CD4-positive, alpha-beta T cell (primary cell): ENCODE data around the gene ABLIM2. TPM values are rescaled to one million over a fixed set of nuclear protein-coding genes. Genes with fewer than 3 reads are reported as not detected.

Experiments used
- ATAC-seq: fragments of 200-7000 bp; cut with Tn5 transposase; one replicate; pipeline ENCODE4 v1.10.0; 2022; ENCODE audit warnings: mild to moderate bottlenecking; ENCODE audit not compliant: poor library complexity
- CTCF ChIA-PET: fragments of 350-600 bp; sonication (Branson Sonifier 250); formaldehyde crosslinking; loops from one replicate; lab custom pipeline; 2021; ENCODE audit warnings: antibody characterized with exemption, inconsistent platforms; lab: Charles Lee
- POLR2A ChIA-PET: fragments of 350-600 bp; sonication (Branson Sonifier 250); formaldehyde crosslinking; loops from one replicate; lab custom pipeline; 2021; ENCODE audit warnings: antibody characterized with exemption, inconsistent platforms; lab: Charles Lee
- DNase-seq, 14 experiments: peaks; one replicate each; pipeline ENCODE4 v3.0.0-alpha.2; 2013 to 2020; ENCODE audit warnings: mixed read lengths in 2 of 14
- H3K27ac ChIP-seq, 2 donors: one replicate each; pipeline versions ENCODE4 v1.5.1 to v1.7.0; 2013; ENCODE audit warnings: low read length in 2 of 2, low read depth in 1 of 2, mild to moderate bottlenecking in 1 of 2
- H3K27me3 ChIP-seq, 2 experiments: 1 replicate in 1 of 2; 2 replicates in 1 of 2; pipeline versions ENCODE4 v1.6.1 to v1.7.0; 2013; ENCODE audit warnings: low read length in 2 of 2, control low read depth in 1 of 2, mild to moderate bottlenecking in 1 of 2, moderate library complexity in 1 of 2; ENCODE audit not compliant: insufficient read depth in 2 of 2, control insufficient read depth in 1 of 2
- H3K36me3 ChIP-seq: one replicate; pipeline ENCODE4 v1.6.1; 2013; ENCODE audit warnings: low read length, control low read depth; ENCODE audit not compliant: insufficient read depth
- H3K4me1 ChIP-seq: one replicate; pipeline ENCODE4 v1.6.1; 2013; ENCODE audit warnings: low read length, control low read depth; ENCODE audit not compliant: insufficient read depth
- H3K4me3 ChIP-seq: one replicate; pipeline ENCODE4 v1.5.1; 2013; ENCODE audit warnings: mild to moderate bottlenecking, low read length, moderate library complexity
- H3K9me3 ChIP-seq, 2 experiments: 1 replicate in 1 of 2; 2 replicates in 1 of 2; pipeline versions ENCODE4 v1.6.1 to v1.7.0; 2013; ENCODE audit warnings: low read length in 2 of 2, mild to moderate bottlenecking in 2 of 2, control low read depth in 1 of 2, moderate library complexity in 1 of 2; ENCODE audit not compliant: control insufficient read depth in 1 of 2, insufficient read depth in 1 of 2
- H3K27ac Mint-ChIP-seq: one replicate; pipeline ENCODE4 v1.8.0; 2020; ENCODE audit warnings: mixed read lengths
- H3K27me3 Mint-ChIP-seq: one replicate; pipeline ENCODE4 v1.8.0; 2021; ENCODE audit warnings: mixed read lengths
- H3K36me3 Mint-ChIP-seq: one replicate; pipeline ENCODE4 v1.8.0; 2021; ENCODE audit warnings: low read depth, mixed read lengths
- H3K4me1 Mint-ChIP-seq: one replicate; pipeline ENCODE4 v1.8.0; 2021; ENCODE audit warnings: low read depth, mixed read lengths
- H3K4me3 Mint-ChIP-seq: one replicate; pipeline ENCODE4 v1.8.0; 2020; ENCODE audit warnings: mild to moderate bottlenecking, mixed read lengths
- H3K9me3 Mint-ChIP-seq: one replicate; pipeline ENCODE4 v1.8.0; 2020; ENCODE audit warnings: mixed read lengths
- CTCF ChIP-seq: fragments of 200-600 bp; IDR thresholded peaks from one replicate; pipeline ENCODE4 v1.8.0; 2022; ENCODE audit warnings: antibody characterized with exemption, mild to moderate bottlenecking
- intact Hi-C, 2 experiments: fragments of 100-400 bp; cut with DNase I in 1 of 2; cut with micrococcal nuclease in 1 of 2; formaldehyde crosslinking; loops; one replicate each; pipeline versions ENCODE4 v1.15.1 to v1.9.0; 2023 to 2025; cut with DNase I, micrococcal nuclease
- total RNA-seq, 174 experiments: library from RNA in 2 of 174; stranded (reverse) in 2 of 174; gene quantifications; one replicate each; pipeline ENCODE4 v1.2.3 and lab custom pipeline; 2021 to 2026

ABLIM2 gene
- total RNA-seq, 2 experiments from 2014 or later = 2.5 to 2.7 TPM

DNA sequence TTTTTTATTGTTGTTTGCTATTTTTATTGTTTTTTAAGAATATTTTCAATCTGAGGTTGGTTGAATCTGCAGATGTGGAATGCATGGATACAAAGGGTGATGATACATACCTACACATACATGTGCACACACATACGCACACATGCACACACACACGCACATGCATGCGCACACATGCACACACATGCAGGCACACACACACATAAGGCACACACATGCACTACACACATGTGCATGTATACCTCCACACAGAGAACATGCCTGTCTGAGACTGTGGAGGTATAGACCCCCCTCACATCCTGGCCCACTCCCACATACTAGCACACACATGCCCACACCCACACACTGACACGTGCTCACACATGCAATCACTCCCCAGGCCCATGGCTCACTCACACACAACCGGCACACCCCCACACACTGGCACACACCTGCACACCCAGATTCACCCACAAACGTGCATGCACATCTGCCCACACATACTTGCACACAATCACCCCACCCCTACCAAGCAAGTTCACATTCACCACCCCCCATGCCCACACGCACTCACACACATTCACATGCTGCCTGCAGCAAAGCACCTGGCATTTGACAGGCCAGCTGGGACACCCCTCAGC lies 121.4 kb downstream of the ABLIM2 start:
- H3K4me3 ChIP-seq = no peak overlapping the region
- no peak overlapping the region for H3K27ac ChIP-seq
- DNase-seq (no peak), ATAC-seq (no peak)
- ChIA-PET POLR2A (no interaction called here), CTCF (no interaction called here)
- Mint-ChIP-seq H3K36me3 (no peaks in the 10 kb centered on the region), H3K9me3 (no peaks in the 10 kb centered on the region), H3K27me3 (peaks cover 5% of the 10 kb centered on the region), H3K4me3 (no peak overlapping the region), H3K27ac (no peak overlapping the region), H3K4me1 (peaks cover 10% of the 10 kb centered on the region)
- H3K36me3 ChIP-seq = no peaks in the 10 kb centered on the region
- peaks cover 0 to 5% of the 10 kb centered on the region in 2 experiments for H3K27me3 ChIP-seq
- intact Hi-C loops = no loop called here
- no peak for TF ChIP-seq CTCF
- H3K9me3 ChIP-seq = no peaks in the 10 kb centered on the region
- H3K4me1 ChIP-seq = peaks cover 13% of the 10 kb centered on the region

DNA sequence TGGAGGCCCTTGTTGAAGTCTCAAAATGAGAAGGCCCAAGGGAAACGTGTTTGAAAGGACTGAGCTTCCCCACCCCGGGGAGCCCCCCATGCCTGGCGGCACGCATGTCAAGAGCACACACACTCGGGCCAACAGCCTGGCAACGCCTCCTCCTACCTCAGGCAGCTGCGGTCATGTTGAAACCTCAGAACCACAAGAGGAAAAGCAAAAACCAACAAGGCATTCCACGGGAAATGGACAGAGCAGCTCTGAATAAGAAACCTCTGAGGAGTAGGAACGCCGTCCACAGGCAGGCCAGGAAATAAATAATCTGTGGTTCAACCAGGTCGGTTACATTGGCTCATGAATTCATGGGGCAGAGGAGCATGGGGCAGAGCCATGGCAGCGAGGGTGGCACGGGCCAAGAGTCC lies 123.2 kb downstream of the ABLIM2 start:
- no peak overlapping the region for H3K27ac Mint-ChIP-seq
- DNase-seq = peak in 1 of 14 experiments; percentile 17

GRCh38 chr4:8033829-8034528 lies 124.6 kb downstream of the ABLIM2 start:
- no peak for TF ChIP-seq CTCF
- Histone ChIP-seq H3K27ac (no peak overlapping the region), H3K4me1 (peaks cover 13% of the 10 kb centered on the region), H3K36me3 (no peaks in the 10 kb centered on the region), H3K4me3 (no peak overlapping the region), H3K9me3 (no peaks in the 10 kb centered on the region), H3K27me3 (peaks cover 0 to 5% of the 10 kb centered on the region in 2 experiments)
- peaks cover 10% of the 10 kb centered on the region for H3K4me1 Mint-ChIP-seq
- H3K9me3 Mint-ChIP-seq = no peaks in the 10 kb centered on the region
- ChIA-PET POLR2A (no interaction called here), CTCF (no interaction called here)
- DNase-seq (no peak), ATAC-seq (no peak)
- no peak overlapping the region for H3K27ac Mint-ChIP-seq
- no peak overlapping the region for H3K4me3 Mint-ChIP-seq
- H3K27me3 Mint-ChIP-seq = peaks cover 5% of the 10 kb centered on the region
- intact Hi-C loops = no loop called here
- no peaks in the 10 kb centered on the region for H3K36me3 Mint-ChIP-seq

More for the DNA sequence above, 123.2 kb downstream of the ABLIM2 start:
- no peak for ATAC-seq
- H3K27me3 Mint-ChIP-seq = peaks cover 5% of the 10 kb centered on the region
- intact Hi-C loops = no loop called here
- H3K4me1 Mint-ChIP-seq = peaks cover 10% of the 10 kb centered on the region
- POLR2A ChIA-PET = no interaction called here
- Histone ChIP-seq H3K27me3 (peaks cover 0 to 5% of the 10 kb centered on the region in 2 experiments), H3K4me3 (no peak overlapping the region), H3K27ac (no peak overlapping the region), H3K4me1 (peaks cover 13% of the 10 kb centered on the region), H3K9me3 (no peaks in the 10 kb centered on the region), H3K36me3 (no peaks in the 10 kb centered on the region)
- no peaks in the 10 kb centered on the region for H3K9me3 Mint-ChIP-seq
- TF ChIP-seq CTCF = no peak
- H3K4me3 Mint-ChIP-seq = no peak overlapping the region
- H3K36me3 Mint-ChIP-seq = no peaks in the 10 kb centered on the region
- CTCF ChIA-PET = no interaction called here
